Measurements from ENCODE around the gene CPLX1.
"Not testable (repeated sequence)": the region's sequence is repeated elsewhere in the genome, so short reads cannot be mapped to it uniquely, and the experiment has no call there.

Gene CPLX1

GRCh38 chr4:757111-757510 is 68.8 kb downstream of the CPLX1 start:
- no peak for DNase-seq (ENCODE audit: low read depth in 2 of 2)

GRCh38 chr4:754221-755120 is 71.5 kb downstream of the CPLX1 start:
- DNase-seq (ENCODE audit: low read depth in 2 of 2), result no peak

GRCh38 chr4:753186-753585 is 72.7 kb downstream of the CPLX1 start:
- not testable (repeated sequence) for DNase-seq (ENCODE audit: low read depth in 2 of 2)

- DNase-seq (ENCODE audit: low read depth in 2 of 2), result no peak
These were observed 73.6 kb downstream of the CPLX1 start for GRCh38 chr4:752196-752861.

GRCh38 chr4:751676-752075 is 74.3 kb downstream of the CPLX1 start:
- no peak for DNase-seq (ENCODE audit: low read depth in 2 of 2)

- DNase-seq (ENCODE audit: low read depth in 2 of 2), result no peak
These were observed 75.9 kb downstream of the CPLX1 start for GRCh38 chr4:749698-750666.

- DNase-seq (ENCODE audit: low read depth in 2 of 2), result no peak
These were observed 77.5 kb downstream of the CPLX1 start for GRCh38 chr4:748461-748860.

GRCh38 chr4:747546-748170 is 78.3 kb downstream of the CPLX1 start:
- no peak for DNase-seq (ENCODE audit: low read depth in 2 of 2)

- no peak for DNase-seq (ENCODE audit: low read depth in 2 of 2)
These were observed 81.6 kb downstream of the CPLX1 start for GRCh38 chr4:744212-744841.

GRCh38 chr4:743463-744211 is 82.3 kb downstream of the CPLX1 start:
- DNase-seq (ENCODE audit: low read depth in 2 of 2), result no peak

- DNase-seq (ENCODE audit: low read depth in 2 of 2), result peak; percentile 57 to 63
These were observed 83.1 kb downstream of the CPLX1 start for GRCh38 chr4:742742-743311.

- no peak for DNase-seq (ENCODE audit: low read depth in 2 of 2)
These were observed 83.7 kb downstream of the CPLX1 start for GRCh38 chr4:742096-742741.

- DNase-seq (ENCODE audit: low read depth in 2 of 2), result no peak
These were observed 85.2 kb downstream of the CPLX1 start for GRCh38 chr4:740656-741282.

- no peak for DNase-seq (ENCODE audit: low read depth in 2 of 2)
These were observed 85.9 kb downstream of the CPLX1 start for GRCh38 chr4:740011-740410.

- no peak for DNase-seq (ENCODE audit: low read depth in 2 of 2)
These were observed 86.4 kb downstream of the CPLX1 start for GRCh38 chr4:739569-739968.

GRCh38 chr4:738781-739280 is 87.1 kb downstream of the CPLX1 start:
- no peak for DNase-seq (ENCODE audit: low read depth in 2 of 2)

GRCh38 chr4:736561-736960 is 89.4 kb downstream of the CPLX1 start:
- DNase-seq (ENCODE audit: low read depth in 2 of 2), result not testable (repeated sequence)

GRCh38 chr4:735583-735982 is 90.3 kb downstream of the CPLX1 start:
- no peak for DNase-seq (ENCODE audit: low read depth in 2 of 2)

Measured in stimulated activated CD8-positive, alpha-beta memory T cell treated with anti-CD3 and anti-CD28 coated beads, Interleukin-2, amount 100 ng/mL, for 1 hour (primary cell).